ENCODE results near the gene FNIP1. TPM values are rescaled to one million over a fixed set of nuclear protein-coding genes. Genes with fewer than 3 reads are reported as not detected.

FNIP1 gene
- total RNA-seq, 1 donor from 2014 or later = 14.4 TPM

DNA sequence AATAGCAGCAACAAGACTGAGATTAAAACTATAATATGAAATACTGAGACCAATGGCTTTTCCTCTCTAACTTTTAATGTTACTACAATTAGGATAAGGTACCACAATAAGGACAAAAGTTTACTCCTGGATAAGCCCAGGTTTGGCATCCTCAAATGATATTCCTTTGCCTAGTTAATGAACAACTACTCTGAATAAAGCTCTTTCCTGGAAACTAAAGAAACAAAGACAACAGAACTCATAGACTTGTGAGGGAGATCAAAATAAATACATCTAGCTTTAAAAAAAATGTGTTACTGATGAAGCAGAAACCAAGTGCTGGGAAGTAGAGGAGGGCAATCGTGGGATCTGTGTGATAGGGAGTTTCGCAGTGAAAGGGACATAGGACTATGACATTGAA, 142.5 kb downstream of the FNIP1 start:
- no peak for DNase-seq (ENCODE audit: low read depth)
- TF ChIP-seq, protein P1, sequence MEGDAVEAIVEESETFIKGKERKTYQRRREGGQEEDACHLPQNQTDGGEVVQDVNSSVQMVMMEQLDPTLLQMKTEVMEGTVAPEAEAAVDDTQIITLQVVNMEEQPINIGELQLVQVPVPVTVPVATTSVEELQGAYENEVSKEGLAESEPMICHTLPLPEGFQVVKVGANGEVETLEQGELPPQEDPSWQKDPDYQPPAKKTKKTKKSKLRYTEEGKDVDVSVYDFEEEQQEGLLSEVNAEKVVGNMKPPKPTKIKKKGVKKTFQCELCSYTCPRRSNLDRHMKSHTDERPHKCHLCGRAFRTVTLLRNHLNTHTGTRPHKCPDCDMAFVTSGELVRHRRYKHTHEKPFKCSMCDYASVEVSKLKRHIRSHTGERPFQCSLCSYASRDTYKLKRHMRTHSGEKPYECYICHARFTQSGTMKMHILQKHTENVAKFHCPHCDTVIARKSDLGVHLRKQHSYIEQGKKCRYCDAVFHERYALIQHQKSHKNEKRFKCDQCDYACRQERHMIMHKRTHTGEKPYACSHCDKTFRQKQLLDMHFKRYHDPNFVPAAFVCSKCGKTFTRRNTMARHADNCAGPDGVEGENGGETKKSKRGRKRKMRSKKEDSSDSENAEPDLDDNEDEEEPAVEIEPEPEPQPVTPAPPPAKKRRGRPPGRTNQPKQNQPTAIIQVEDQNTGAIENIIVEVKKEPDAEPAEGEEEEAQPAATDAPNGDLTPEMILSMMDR (conservative IDR thresholded peaks at IDR 0.05; ENCODE audit: low read depth, low read length) = no peak
- no peak overlapping the region for H3K4me3 ChIP-seq (ENCODE audit: low read depth, low read length)

DNA sequence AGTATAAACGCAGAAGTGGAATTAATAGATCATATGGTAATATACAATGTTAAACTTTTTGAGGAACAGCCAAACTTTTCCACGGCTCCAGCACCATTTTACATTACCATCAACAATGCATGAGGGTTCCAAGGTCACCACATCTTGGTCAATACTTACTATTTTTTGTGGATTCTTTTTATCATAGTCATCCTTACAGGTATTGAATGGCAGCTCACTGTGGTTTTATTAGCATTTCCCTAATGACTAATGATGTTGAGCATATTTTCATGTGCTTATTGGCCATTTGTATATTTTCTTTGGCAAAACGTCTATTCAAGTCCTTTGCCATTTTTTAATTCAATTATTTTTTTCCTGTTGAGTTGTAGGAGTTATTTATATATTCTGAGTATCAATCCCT, 147.7 kb downstream of the FNIP1 start:
- DNase-seq (ENCODE audit: low read depth) = no peak
- TF ChIP-seq, protein P1 (conservative IDR thresholded peaks at IDR 0.05; ENCODE audit: low read depth, low read length) = no peak
- H3K4me3 ChIP-seq (ENCODE audit: low read depth, low read length) = no peak overlapping the region

DNA sequence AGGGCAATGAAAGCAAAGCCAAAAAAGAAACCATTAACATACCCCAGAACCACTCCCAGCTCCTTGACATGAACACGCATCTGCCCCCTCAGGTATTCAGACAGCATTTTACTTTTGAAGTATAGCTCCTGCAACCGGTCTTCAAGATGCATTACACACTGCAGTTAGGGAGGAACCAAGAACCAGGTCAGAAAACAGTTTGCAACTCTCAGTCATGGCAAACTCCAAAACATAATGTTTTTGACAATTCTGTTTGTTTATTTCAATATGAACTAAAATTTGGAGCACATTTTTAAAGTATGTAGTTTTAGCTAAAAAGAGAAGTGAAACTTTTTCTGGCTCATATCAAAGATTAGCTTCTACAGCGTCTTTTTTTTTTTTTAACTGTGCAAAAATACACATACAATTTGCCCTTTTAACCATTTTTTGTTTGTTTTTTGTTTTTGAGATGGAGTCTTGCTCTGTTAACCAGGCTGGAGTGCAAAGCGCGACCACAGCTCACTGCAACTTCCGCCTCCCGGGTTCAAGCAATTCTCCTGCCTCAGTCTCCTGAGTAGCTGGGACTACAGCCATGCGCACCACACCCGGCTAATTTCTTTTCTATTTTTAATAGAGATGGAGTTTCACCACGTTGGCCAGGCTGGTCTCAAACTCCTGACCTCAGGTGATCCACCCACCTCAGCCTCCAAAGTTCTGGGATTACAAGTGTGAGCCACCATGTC, 149.6 kb downstream of the FNIP1 start:
- no peak for DNase-seq (ENCODE audit: low read depth)
- TF ChIP-seq, protein P1 (conservative IDR thresholded peaks at IDR 0.05; ENCODE audit: low read depth, low read length) = no peak
- no peak overlapping the region for H3K4me3 ChIP-seq (ENCODE audit: low read depth, low read length)

DNA sequence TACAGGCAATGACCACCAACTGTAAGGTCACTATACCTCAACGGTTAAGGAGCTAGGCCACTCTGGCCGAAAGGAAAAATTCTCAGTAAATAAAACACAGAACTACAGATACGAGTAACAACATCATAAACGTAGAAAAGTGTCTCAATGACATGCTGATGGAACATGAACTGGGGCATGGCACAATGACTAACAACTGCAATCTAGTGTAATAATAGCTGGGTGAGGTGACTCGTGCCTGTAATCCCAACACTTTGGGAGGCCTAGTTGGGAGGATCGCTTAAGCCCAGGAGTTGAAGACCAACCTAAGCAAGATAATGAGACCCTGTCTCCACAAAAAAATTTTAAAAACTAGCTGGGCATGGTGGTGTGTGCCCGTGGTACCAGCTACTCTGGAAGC, 152.0 kb downstream of the FNIP1 start:
- TF ChIP-seq, protein P1 (conservative IDR thresholded peaks at IDR 0.05; ENCODE audit: low read depth, low read length) = no peak
- DNase-seq (ENCODE audit: low read depth) = no peak
- H3K4me3 ChIP-seq (ENCODE audit: low read depth, low read length) = no peak overlapping the region

DNA sequence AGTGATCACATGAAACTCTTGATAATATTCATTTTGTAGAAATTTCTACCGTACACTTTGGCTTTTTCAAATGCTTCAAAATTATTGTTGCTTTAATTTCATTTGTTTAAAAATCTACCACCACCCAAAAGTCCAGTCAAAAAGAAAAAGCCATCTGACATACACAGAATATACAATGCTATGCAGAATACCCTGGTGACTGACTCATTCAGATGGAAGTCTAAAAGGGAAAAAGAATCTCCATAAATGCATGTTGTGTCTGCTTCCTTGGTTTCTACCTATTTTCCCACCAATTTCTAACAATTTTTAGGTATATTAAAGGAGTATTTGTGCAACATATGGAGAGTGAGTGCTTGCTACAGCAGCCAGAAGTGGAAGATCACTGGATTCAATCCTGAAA, 152.4 kb downstream of the FNIP1 start:
- TF ChIP-seq, protein P1 (conservative IDR thresholded peaks at IDR 0.05; ENCODE audit: low read depth, low read length) = no peak
- no peak for DNase-seq (ENCODE audit: low read depth)
- H3K4me3 ChIP-seq (ENCODE audit: low read depth, low read length) = no peak overlapping the region

DNA sequence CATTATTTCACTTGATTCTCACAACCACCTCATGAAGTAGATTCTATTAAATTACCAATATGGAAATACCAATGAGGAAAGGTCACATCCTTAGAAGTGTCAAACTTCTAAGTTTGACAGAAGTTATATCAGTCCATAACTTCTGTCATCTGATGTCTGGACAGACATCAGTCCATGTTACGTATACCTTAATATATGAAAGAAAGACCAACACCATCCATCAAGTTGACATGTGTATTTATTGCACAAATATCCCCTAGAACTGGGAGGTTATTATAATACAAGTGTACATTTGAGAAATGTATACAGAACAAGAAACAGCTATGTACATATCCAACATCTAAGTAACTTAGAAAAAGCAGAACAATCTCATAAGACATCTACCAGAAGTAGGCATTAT, 155.3 kb downstream of the FNIP1 start:
- no peak overlapping the region for H3K4me3 ChIP-seq (ENCODE audit: low read depth, low read length)
- no peak for DNase-seq (ENCODE audit: low read depth)
- TF ChIP-seq, protein P1 (conservative IDR thresholded peaks at IDR 0.05; ENCODE audit: low read depth, low read length) = no peak
